GM12801 (cell line): ENCODE data around the gene HBEGF.

ENCODE experiments used
- CTCF ChIP-seq: IDR thresholded peaks from one replicate; pipeline ENCODE4 v1.5.1; 2011; ENCODE audit warnings: control low read depth; ENCODE audit not compliant: insufficient read length; ENCODE audit errors: extremely low read depth

Gene HBEGF

GRCh38 chr5:140319833-140320232 is 26.6 kb downstream of the HBEGF start:
- TF ChIP-seq CTCF: no peak

- TF ChIP-seq CTCF: no peak
Observed at GRCh38 chr5:140318792-140319191, 27.6 kb downstream of the HBEGF start.

GRCh38 chr5:140317859-140318258 is 28.5 kb downstream of the HBEGF start:
- no peak for TF ChIP-seq CTCF

- TF ChIP-seq CTCF: no peak
Observed at GRCh38 chr5:140312791-140313189, 33.6 kb downstream of the HBEGF start.

GRCh38 chr5:140312067-140312790 is 34.2 kb downstream of the HBEGF start:
- TF ChIP-seq CTCF: no peak

- no peak for TF ChIP-seq CTCF
Observed at GRCh38 chr5:140311011-140311467, 35.4 kb downstream of the HBEGF start.

- TF ChIP-seq CTCF: no peak
Observed at GRCh38 chr5:140310434-140310833, 36.0 kb downstream of the HBEGF start.
